COR-L47 (cell line): Measurements from ENCODE around the gene SPECC1.
"Not testable (repeated sequence)": the region's sequence is repeated elsewhere in the genome, so short reads cannot be mapped to it uniquely, and the experiment has no call there.

ENCODE experiments used
- DNase-seq: peaks from one replicate; lab custom pipeline; 2025; lab: John Stamatoyannopoulos, UW

SPECC1 gene

GRCh38 chr17:20010936-20011335 lies 1.8 kb downstream of the SPECC1 start:
- DNase-seq: no peak

GRCh38 chr17:20012017-20012536 lies 2.9 kb downstream of the SPECC1 start:
- DNase-seq: no peak

- DNase-seq: not testable (repeated sequence)
These were observed 7.4 kb downstream of the SPECC1 start for GRCh38 chr17:20016475-20016992.

GRCh38 chr17:20022701-20023100 lies 13.5 kb downstream of the SPECC1 start:
- no peak for DNase-seq

- no peak for DNase-seq
These were observed 17.8 kb downstream of the SPECC1 start for GRCh38 chr17:20026960-20027359.

- DNase-seq: no peak
These were observed 19.3 kb downstream of the SPECC1 start for GRCh38 chr17:20028443-20028842.

GRCh38 chr17:20032636-20033035 lies 23.5 kb downstream of the SPECC1 start:
- no peak for DNase-seq

- DNase-seq: no peak
These were observed 24.3 kb downstream of the SPECC1 start for GRCh38 chr17:20033415-20033814.

- no peak for DNase-seq
These were observed 26.3 kb downstream of the SPECC1 start for GRCh38 chr17:20035501-20035900.

- not testable (repeated sequence) for DNase-seq
These were observed 28.1 kb downstream of the SPECC1 start for GRCh38 chr17:20037286-20037685.

- DNase-seq: no peak
These were observed 29.9 kb downstream of the SPECC1 start for GRCh38 chr17:20039037-20039436.

- DNase-seq: no peak
These were observed 31.1 kb downstream of the SPECC1 start for GRCh38 chr17:20040216-20040615.

GRCh38 chr17:20043021-20043420 lies 33.9 kb downstream of the SPECC1 start:
- no peak for DNase-seq

GRCh38 chr17:20045476-20045875 lies 36.3 kb downstream of the SPECC1 start:
- DNase-seq: no peak

GRCh38 chr17:20046629-20047028 lies 37.5 kb downstream of the SPECC1 start:
- DNase-seq: no peak

GRCh38 chr17:20051624-20052023 lies 42.5 kb downstream of the SPECC1 start:
- DNase-seq: no peak

- DNase-seq: no peak
These were observed 44.3 kb downstream of the SPECC1 start for GRCh38 chr17:20053361-20053964.

- DNase-seq: no peak
These were observed 50.6 kb downstream of the SPECC1 start for GRCh38 chr17:20059728-20060188.

- DNase-seq: no peak
These were observed 54.8 kb downstream of the SPECC1 start for GRCh38 chr17:20063665-20064648.

GRCh38 chr17:20066253-20066652 lies 57.1 kb downstream of the SPECC1 start:
- no peak for DNase-seq

- DNase-seq: no peak
These were observed 58.6 kb downstream of the SPECC1 start for GRCh38 chr17:20067711-20068110.

GRCh38 chr17:20068445-20068844 lies 59.3 kb downstream of the SPECC1 start:
- DNase-seq: no peak
